Memory B cell (primary cell): Measurements from ENCODE around the gene ETDB.
"Not testable (repeated sequence)": the region's sequence is repeated elsewhere in the genome, so short reads cannot be mapped to it uniquely, and the experiment has no call there.

Experiments
- ATAC-seq: fragments of 150-1000 bp; cut with Tn5 transposase; 2 replicates; pipeline ENCODE4 v1.10.0; 2021; ENCODE audit warnings: low read depth, mild to moderate bottlenecking, moderate library complexity
- DNase-seq, 2 donors: peaks; one replicate each; pipeline ENCODE4 v3.0.0; 2022; ENCODE audit warnings: low spot score in 2 of 2
- H3K27ac Mint-ChIP-seq: one replicate; pipeline ENCODE4 v1.8.0; 2022; ENCODE audit warnings: mild to moderate bottlenecking, moderate library complexity, mixed read lengths
- H3K27me3 Mint-ChIP-seq: one replicate; pipeline ENCODE4 v1.8.0; 2022; ENCODE audit warnings: mixed read lengths
- H3K36me3 Mint-ChIP-seq: one replicate; pipeline ENCODE4 v1.8.0; 2022; ENCODE audit warnings: mild to moderate bottlenecking, mixed read lengths
- H3K4me1 Mint-ChIP-seq: one replicate; pipeline ENCODE4 v1.8.0; 2022; ENCODE audit warnings: mixed read lengths
- H3K4me3 Mint-ChIP-seq: one replicate; pipeline ENCODE4 v1.8.0; 2022; ENCODE audit warnings: mild to moderate bottlenecking, moderate library complexity, mixed read lengths
- H3K9me3 Mint-ChIP-seq: one replicate; pipeline ENCODE4 v1.8.0; 2022; ENCODE audit warnings: mixed read lengths

ETDB gene

DNA sequence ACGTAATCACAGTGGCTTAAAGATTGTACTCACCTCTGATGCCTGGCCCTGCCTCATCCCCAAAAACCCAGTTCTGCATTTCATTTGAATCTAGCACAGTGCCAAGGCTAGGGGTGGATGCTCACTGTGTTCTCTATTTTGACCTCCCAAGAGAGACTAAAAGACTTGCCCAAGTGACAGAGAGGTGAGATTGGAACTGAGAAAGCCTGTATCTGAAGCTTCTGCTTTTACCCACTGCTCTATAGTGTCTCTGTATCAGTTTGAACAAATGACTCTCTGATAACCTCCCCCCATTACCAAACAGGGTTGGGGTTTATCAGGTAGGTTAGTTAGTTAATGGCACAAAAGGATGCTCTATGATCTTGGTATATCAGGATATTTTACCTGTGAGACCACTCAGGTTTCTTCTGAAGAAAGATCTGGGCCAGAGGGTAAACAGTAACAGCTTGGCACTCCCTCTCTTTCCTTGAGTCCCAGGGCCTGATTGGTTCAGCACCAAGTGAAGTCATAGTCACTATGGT is at the start of gene ETDB:
ETDB (minus strand) TSS at position 471 of the 521 bp plus-strand sequence. CDS start 1,265 bp downstream, outside the sequence.
- DNase-seq, H3K27me3 Mint-ChIP-seq, H3K4me3 Mint-ChIP-seq, H3K36me3 Mint-ChIP-seq, H3K27ac Mint-ChIP-seq, H3K4me1 Mint-ChIP-seq, H3K9me3 Mint-ChIP-seq, ATAC-seq: not testable (repeated sequence)

- H3K27me3 Mint-ChIP-seq, DNase-seq, ATAC-seq, H3K36me3 Mint-ChIP-seq, H3K4me1 Mint-ChIP-seq, H3K27ac Mint-ChIP-seq, H3K4me3 Mint-ChIP-seq, H3K9me3 Mint-ChIP-seq: not testable (repeated sequence)
These were observed 49.2 kb upstream of the ETDB start for GRCh38 chrX:135169534-135169933.

DNA sequence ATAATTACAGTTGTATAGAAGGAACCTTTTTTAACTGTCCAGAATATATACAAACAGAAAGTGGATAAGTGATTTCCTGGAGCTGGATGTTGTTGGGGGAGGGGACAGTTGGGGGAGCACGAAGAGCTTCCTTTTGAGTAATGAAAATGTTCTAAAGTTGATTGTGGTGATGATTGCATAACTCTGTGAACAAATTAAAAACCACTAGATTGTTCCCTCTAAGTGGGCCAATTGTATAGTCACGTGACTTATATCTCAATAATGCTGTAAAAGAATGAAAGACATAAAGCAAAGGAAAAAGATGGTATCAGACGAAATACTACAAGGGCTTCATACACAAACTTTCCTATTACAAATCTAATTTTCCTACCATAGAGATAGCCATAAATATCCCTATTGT is 48.2 kb upstream of the ETDB start:
- no peak overlapping the region for H3K4me3 Mint-ChIP-seq
- H3K27me3 Mint-ChIP-seq: no peaks in the 10 kb centered on the region
- no peak for DNase-seq

GRCh38 chrX:135154688-135155087 is 34.4 kb upstream of the ETDB start:
- not testable (repeated sequence) for H3K4me1 Mint-ChIP-seq, H3K36me3 Mint-ChIP-seq, H3K9me3 Mint-ChIP-seq, H3K4me3 Mint-ChIP-seq, DNase-seq, H3K27me3 Mint-ChIP-seq, ATAC-seq, H3K27ac Mint-ChIP-seq

More for the DNA sequence above, 48.2 kb upstream of the ETDB start:
- no peaks in the 10 kb centered on the region for H3K36me3 Mint-ChIP-seq
- peaks cover 6% of the 10 kb centered on the region for H3K9me3 Mint-ChIP-seq
- no peak for ATAC-seq
- no peaks in the 10 kb centered on the region for H3K4me1 Mint-ChIP-seq
- no peak overlapping the region for H3K27ac Mint-ChIP-seq

DNA sequence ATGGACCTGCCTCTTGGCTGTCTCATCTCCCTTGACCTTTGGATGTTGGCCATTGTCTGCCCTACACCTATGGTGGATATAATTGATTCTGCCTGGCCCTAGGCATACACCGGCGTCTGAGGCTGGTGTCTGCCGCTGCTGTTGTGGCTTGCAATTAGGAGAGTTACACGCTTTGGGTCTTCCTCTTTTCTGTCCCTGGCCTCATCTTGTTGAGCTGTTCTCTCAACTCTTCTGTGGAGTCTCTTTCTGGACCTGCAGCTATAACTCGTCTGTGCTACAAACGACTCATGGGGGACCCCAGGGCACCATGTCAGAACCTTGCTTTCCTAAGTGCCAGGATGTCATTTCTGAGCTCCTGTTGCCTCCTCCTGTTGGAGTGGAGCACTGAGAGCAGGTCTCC is 5.8 kb upstream of the ETDB start:
- not testable (repeated sequence) for H3K36me3 Mint-ChIP-seq, H3K9me3 Mint-ChIP-seq, DNase-seq, H3K4me3 Mint-ChIP-seq, H3K4me1 Mint-ChIP-seq, H3K27ac Mint-ChIP-seq, H3K27me3 Mint-ChIP-seq
- peak; percentile 53 for ATAC-seq

- H3K27me3 Mint-ChIP-seq: not testable (repeated sequence)
These were observed 4.3 kb downstream of the ETDB start for GRCh38 chrX:135116064-135116463.

DNA sequence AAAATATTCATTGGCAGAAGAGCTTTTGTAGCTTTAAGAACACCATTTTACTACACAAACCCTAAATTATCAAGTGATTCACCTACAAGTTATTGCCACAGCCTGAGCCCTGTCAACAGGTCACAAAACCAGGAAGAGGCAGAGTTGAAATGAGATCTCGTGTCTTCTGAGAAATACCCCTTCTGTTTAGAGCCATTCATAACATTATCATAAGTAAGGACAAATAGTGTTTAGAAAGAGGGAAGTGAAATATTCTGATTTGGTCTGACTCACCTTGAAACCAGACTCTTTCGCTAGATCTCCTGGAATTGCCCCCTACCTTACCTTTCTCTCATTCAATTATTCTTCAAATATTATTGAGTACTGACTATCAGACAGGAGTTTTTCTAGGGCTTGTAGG is 5.9 kb downstream of the ETDB start:
- Mint-ChIP-seq H3K4me1 (peaks cover 6% of the 10 kb centered on the region), H3K36me3 (no peaks in the 10 kb centered on the region), H3K27me3 (peaks cover 2% of the 10 kb centered on the region), H3K9me3 (no peaks in the 10 kb centered on the region), H3K27ac (no peak overlapping the region), H3K4me3 (no peak overlapping the region)
- ATAC-seq (peak; percentile 93), DNase-seq (no peak)

More at GRCh38 chrX:135116064-135116463, 4.3 kb downstream of the ETDB start:
- ATAC-seq, H3K27ac Mint-ChIP-seq, H3K4me3 Mint-ChIP-seq, H3K36me3 Mint-ChIP-seq, H3K9me3 Mint-ChIP-seq, DNase-seq, H3K4me1 Mint-ChIP-seq: not testable (repeated sequence)

DNA sequence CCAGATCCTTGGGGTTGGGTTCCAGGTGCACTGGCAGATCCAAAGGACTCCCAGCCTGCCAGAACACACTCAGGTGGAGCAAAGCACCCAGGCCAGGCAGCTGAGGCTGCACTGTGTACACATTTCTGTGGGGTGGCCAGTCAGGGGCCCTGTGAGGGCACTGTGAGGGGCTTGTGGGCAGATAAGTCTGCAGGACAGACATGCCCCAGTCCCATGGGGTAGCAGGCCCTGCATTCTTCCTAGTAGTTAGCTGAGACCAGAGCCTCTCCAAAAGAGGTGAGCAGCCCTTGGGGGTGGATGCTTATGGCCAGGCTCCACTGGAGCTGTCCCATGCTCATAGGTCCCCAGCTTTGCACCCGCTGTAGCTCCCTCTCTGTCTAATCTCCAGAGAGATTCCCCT is 7.6 kb downstream of the ETDB start:
- peaks cover 6% of the 10 kb centered on the region for H3K4me1 Mint-ChIP-seq
- no peak for ATAC-seq
- no peak overlapping the region for H3K27ac Mint-ChIP-seq
- no peak for DNase-seq
- H3K36me3 Mint-ChIP-seq: no peaks in the 10 kb centered on the region
- H3K9me3 Mint-ChIP-seq: no peaks in the 10 kb centered on the region
- no peak overlapping the region for H3K4me3 Mint-ChIP-seq
- peaks cover 2% of the 10 kb centered on the region for H3K27me3 Mint-ChIP-seq

- Mint-ChIP-seq H3K9me3 (no peaks in the 10 kb centered on the region), H3K27me3 (peaks cover 2% of the 10 kb centered on the region), H3K27ac (no peak overlapping the region), H3K4me3 (no peak overlapping the region), H3K4me1 (peaks cover 6% of the 10 kb centered on the region), H3K36me3 (no peaks in the 10 kb centered on the region)
- DNase-seq: peak in 1 of 2 donors; percentile 29
- peak; percentile 42 for ATAC-seq
These were observed 8.1 kb downstream of the ETDB start for GRCh38 chrX:135112096-135112729.

- H3K27ac Mint-ChIP-seq: no peak overlapping the region
- H3K4me1 Mint-ChIP-seq: peaks cover 5% of the 10 kb centered on the region
- no peak for DNase-seq
- H3K27me3 Mint-ChIP-seq: peaks cover 2% of the 10 kb centered on the region
- H3K9me3 Mint-ChIP-seq: no peaks in the 10 kb centered on the region
- H3K36me3 Mint-ChIP-seq: no peaks in the 10 kb centered on the region
- ATAC-seq: no peak
- H3K4me3 Mint-ChIP-seq: no peak overlapping the region
These were observed 10.8 kb downstream of the ETDB start for GRCh38 chrX:135109554-135109953.

DNA sequence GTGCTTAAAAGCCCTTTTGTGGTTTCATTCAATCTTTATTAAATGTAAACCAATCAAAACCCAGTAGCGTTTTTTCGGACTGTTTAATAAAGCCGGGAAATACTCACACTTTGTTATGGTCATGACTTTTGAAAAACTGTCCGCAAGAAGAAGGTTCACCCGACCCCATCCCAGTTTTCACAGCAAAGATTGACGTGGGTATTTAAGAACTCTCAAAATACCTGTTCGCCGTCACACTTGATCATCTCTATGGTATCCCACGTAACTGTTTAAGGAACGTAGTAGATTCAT is 20.9 kb downstream of the ETDB start:
- peak overlapping the region; percentile 74 for H3K4me3 Mint-ChIP-seq
- H3K9me3 Mint-ChIP-seq: no peaks in the 10 kb centered on the region
- peaks cover 4% of the 10 kb centered on the region for H3K27me3 Mint-ChIP-seq
- no peak overlapping the region for H3K27ac Mint-ChIP-seq
- H3K36me3 Mint-ChIP-seq: no peaks in the 10 kb centered on the region
- no peak for ATAC-seq
- no peak for DNase-seq
- H3K4me1 Mint-ChIP-seq: peaks cover 4% of the 10 kb centered on the region

DNA sequence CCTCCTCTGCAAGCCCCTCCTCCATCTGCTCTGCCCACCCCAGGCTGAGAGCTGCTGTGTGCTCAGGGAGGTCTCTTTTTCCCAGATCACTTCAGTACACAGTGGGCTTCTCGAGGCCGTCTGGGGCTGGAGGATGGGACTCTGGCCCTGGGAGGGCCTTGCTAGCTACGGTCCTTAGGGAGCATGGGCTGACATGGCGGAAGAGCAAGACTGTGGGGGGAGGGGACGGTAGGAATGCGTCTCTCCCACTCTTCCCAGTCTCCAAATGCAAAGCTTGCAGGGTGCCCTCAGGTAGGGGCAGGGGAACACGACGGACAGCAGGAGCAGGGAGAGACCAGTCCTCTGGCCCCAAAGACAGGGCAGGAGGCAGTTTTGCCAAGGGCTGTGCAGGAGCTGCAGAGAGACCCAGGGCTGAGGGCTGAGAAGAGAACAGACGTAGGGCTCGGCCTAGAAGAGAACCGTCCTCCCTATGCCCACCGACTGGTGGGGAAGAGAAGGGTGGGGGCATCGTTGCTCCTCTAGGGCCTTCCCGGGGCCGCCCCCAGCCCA is 23.1 kb downstream of the ETDB start:
- not testable (repeated sequence) for H3K4me1 Mint-ChIP-seq, H3K27me3 Mint-ChIP-seq, H3K27ac Mint-ChIP-seq, H3K9me3 Mint-ChIP-seq, DNase-seq, ATAC-seq, H3K36me3 Mint-ChIP-seq
- peak overlapping the region; percentile 68 for H3K4me3 Mint-ChIP-seq

DNA sequence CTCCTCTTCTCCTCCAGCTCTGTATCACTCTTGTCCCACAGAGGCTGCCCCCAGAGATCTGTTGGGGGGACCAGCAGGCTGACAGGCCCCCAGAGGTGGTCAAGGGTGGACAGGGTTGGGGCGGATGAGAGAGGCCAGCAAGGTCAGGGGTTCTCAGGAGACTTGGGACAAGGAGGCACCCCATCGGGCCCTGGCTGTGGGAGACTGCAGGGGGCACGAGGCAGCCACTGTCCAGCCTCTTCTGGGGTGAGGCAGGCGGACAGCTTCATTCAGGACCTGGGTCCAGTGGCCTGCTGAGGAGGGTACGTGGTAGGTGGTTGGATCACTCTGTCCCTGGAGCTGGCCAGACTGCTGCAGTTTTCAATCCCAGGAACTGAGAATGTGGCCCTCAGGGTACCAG is 24.6 kb downstream of the ETDB start:
- no peak for DNase-seq

GRCh38 chrX:135094726-135095125 is 25.6 kb downstream of the ETDB start:
- ATAC-seq (no peak), DNase-seq (no peak)
- Mint-ChIP-seq H3K36me3 (no peaks in the 10 kb centered on the region), H3K9me3 (no peaks in the 10 kb centered on the region), H3K27ac (no peak overlapping the region), H3K4me3 (no peak overlapping the region), H3K4me1 (peaks cover 4% of the 10 kb centered on the region), H3K27me3 (no peaks in the 10 kb centered on the region)

More for the DNA sequence above, 24.6 kb downstream of the ETDB start:
- no peaks in the 10 kb centered on the region for H3K27me3 Mint-ChIP-seq
- H3K9me3 Mint-ChIP-seq: no peaks in the 10 kb centered on the region
- H3K4me3 Mint-ChIP-seq: no peak overlapping the region
- ATAC-seq: no peak
- no peaks in the 10 kb centered on the region for H3K36me3 Mint-ChIP-seq
- peaks cover 4% of the 10 kb centered on the region for H3K4me1 Mint-ChIP-seq
- H3K27ac Mint-ChIP-seq: no peak overlapping the region

GRCh38 chrX:135089126-135089525 is 31.2 kb downstream of the ETDB start:
- Mint-ChIP-seq H3K36me3 (no peaks in the 10 kb centered on the region), H3K4me3 (no peak overlapping the region), H3K4me1 (peaks cover 4% of the 10 kb centered on the region), H3K9me3 (no peaks in the 10 kb centered on the region), H3K27me3 (peaks cover 2% of the 10 kb centered on the region), H3K27ac (no peak overlapping the region)
- DNase-seq (no peak), ATAC-seq (no peak)
